H9 (cell line): ENCODE measurements around the gene CCDC192. TPM values are rescaled to one million over a fixed set of nuclear protein-coding genes. Genes with fewer than 3 reads are reported as not detected.

Source experiments
- DNase-seq: peaks from one replicate; pipeline ENCODE4 v3.0.0-alpha.2; 2017
- H2AFZ ChIP-seq: one replicate; pipeline ENCODE4 v1.6.1; 2013; ENCODE audit warnings: mild to moderate bottlenecking, low read length, control low read depth, moderate library complexity
- H2AK5ac ChIP-seq: 2 replicates; pipeline ENCODE4 v1.6.1; 2013; ENCODE audit warnings: low read length, control low read depth, mixed read lengths; ENCODE audit not compliant: insufficient read length
- H2BK120ac ChIP-seq: one replicate; pipeline ENCODE4 v1.6.1; 2013; ENCODE audit warnings: low read depth, mild to moderate bottlenecking, low read length, control low read depth, inconsistent platforms; ENCODE audit not compliant: poor library complexity, severe bottlenecking
- H2BK12ac ChIP-seq: 2 replicates; pipeline ENCODE4 v1.6.1; 2013; ENCODE audit warnings: low read length, control low read depth, mixed read lengths, low read depth; ENCODE audit not compliant: insufficient read length
- H2BK15ac ChIP-seq: 2 replicates; pipeline ENCODE4 v1.6.1; 2013; ENCODE audit warnings: low read depth, low read length, control low read depth
- H2BK20ac ChIP-seq: one replicate; pipeline ENCODE4 v1.6.1; 2013; ENCODE audit warnings: low read depth, mild to moderate bottlenecking, low read length, control low read depth, inconsistent platforms; ENCODE audit not compliant: poor library complexity, severe bottlenecking
- H2BK5ac ChIP-seq: 2 replicates; pipeline ENCODE4 v1.6.1; 2013; ENCODE audit warnings: low read length, control low read depth, mixed read lengths; ENCODE audit not compliant: insufficient read length
- H3K14ac ChIP-seq: 2 replicates; pipeline ENCODE4 v1.6.1; 2013; ENCODE audit warnings: low read length, control low read depth; ENCODE audit not compliant: insufficient read depth
- H3K18ac ChIP-seq: 2 replicates; pipeline ENCODE4 v1.6.1; 2013; ENCODE audit warnings: low read depth, mild to moderate bottlenecking, mixed read lengths, low read length, control low read depth; ENCODE audit not compliant: insufficient read length
- H3K23ac ChIP-seq: 2 replicates; pipeline ENCODE4 v1.6.1; 2013; ENCODE audit warnings: low read length, control low read depth, mixed read lengths, low read depth; ENCODE audit not compliant: insufficient read length
- H3K23me2 ChIP-seq: 2 replicates; pipeline ENCODE4 v1.6.1; 2013; ENCODE audit warnings: low read depth, mild to moderate bottlenecking, mixed read lengths, low read length, control low read depth; ENCODE audit not compliant: insufficient read length, poor library complexity, severe bottlenecking
- H3K27ac ChIP-seq: 2 replicates; pipeline ENCODE4 v1.5.1; 2013; ENCODE audit warnings: low read length, control low read depth, mixed read lengths, low read depth; ENCODE audit not compliant: insufficient read length
- H3K27me3 ChIP-seq: 2 replicates; pipeline ENCODE4 v1.6.1; 2013; ENCODE audit warnings: low read length, control low read depth, inconsistent platforms; ENCODE audit not compliant: insufficient read depth
- H3K4ac ChIP-seq: 2 replicates; pipeline ENCODE4 v1.6.1; 2013; ENCODE audit warnings: low read depth, mild to moderate bottlenecking, control low read depth, inconsistent platforms, low read length, moderate library complexity
- H3K4me1 ChIP-seq: 2 replicates; pipeline ENCODE4 v1.6.1; 2013; ENCODE audit warnings: low read length, control low read depth, inconsistent platforms; ENCODE audit not compliant: insufficient read depth
- H3K4me2 ChIP-seq: 2 replicates; pipeline ENCODE4 v1.6.1; 2013; ENCODE audit warnings: low read length, control low read depth, mixed read lengths; ENCODE audit not compliant: insufficient read length, insufficient read depth
- H3K56ac ChIP-seq: 2 replicates; pipeline ENCODE4 v1.6.1; 2013; ENCODE audit warnings: low read depth, mild to moderate bottlenecking, mixed read lengths, low read length, control low read depth; ENCODE audit not compliant: insufficient read length
- H3K79me1 ChIP-seq: 2 replicates; pipeline ENCODE4 v1.6.1; 2013; ENCODE audit warnings: low read depth, mild to moderate bottlenecking, moderate library complexity, low read length, control low read depth, inconsistent platforms; ENCODE audit not compliant: insufficient read depth, poor library complexity, severe bottlenecking
- H3K79me2 ChIP-seq: 2 replicates; pipeline ENCODE4 v1.6.1; 2013; ENCODE audit warnings: low read length, control low read depth, inconsistent platforms; ENCODE audit not compliant: insufficient read depth
- H3K9ac ChIP-seq: 2 replicates; pipeline ENCODE4 v1.6.1; 2013; ENCODE audit warnings: low read length, control low read depth, mixed read lengths; ENCODE audit not compliant: insufficient read length; ENCODE audit errors: extremely low read depth
- H3K9me3 ChIP-seq: one replicate; pipeline ENCODE4 v1.6.1; 2013; ENCODE audit warnings: low read depth, low read length, inconsistent platforms; ENCODE audit not compliant: control insufficient read depth
- H3T11ph ChIP-seq: one replicate; pipeline ENCODE4 v1.6.1; 2013; ENCODE audit warnings: mild to moderate bottlenecking, low read length, control low read depth, inconsistent platforms
- H4K20me1 ChIP-seq: one replicate; pipeline ENCODE4 v1.6.1; 2013; ENCODE audit not compliant: control insufficient read depth, insufficient read length, insufficient read depth
- H4K5ac ChIP-seq: 2 replicates; pipeline ENCODE4 v1.6.1; 2013; ENCODE audit warnings: low read depth, mild to moderate bottlenecking, mixed read lengths, low read length, control low read depth; ENCODE audit not compliant: insufficient read length
- H4K8ac ChIP-seq: replicated peaks from 2 replicates; pipeline ENCODE4 v1.6.1; 2013; ENCODE audit warnings: low read length, control low read depth, mixed read lengths, low read depth; ENCODE audit not compliant: insufficient read length
- H4K91ac ChIP-seq: 2 replicates; pipeline ENCODE4 v1.6.1; 2013; ENCODE audit warnings: low read depth, mild to moderate bottlenecking, moderate library complexity, mixed read lengths, low read length, control low read depth; ENCODE audit not compliant: insufficient read length
- H3K27ac Mint-ChIP-seq, 3 experiments: 2 replicates in 2 of 3; 3 replicates in 1 of 3; pipeline ENCODE4 v1.8.0; 2020 to 2021; ENCODE audit warnings: mixed read lengths in 3 of 3, mild to moderate bottlenecking in 1 of 3, moderate library complexity in 1 of 3
- H3K27me3 Mint-ChIP-seq: 2 replicates; pipeline ENCODE4 v1.8.0; 2021; ENCODE audit warnings: low read depth, mild to moderate bottlenecking, moderate library complexity, mixed read lengths
- H3K36me3 Mint-ChIP-seq, 3 experiments: 2 replicates in 2 of 3; 3 replicates in 1 of 3; pipeline ENCODE4 v1.8.0; 2020 to 2021; ENCODE audit warnings: low read depth in 3 of 3, mixed read lengths in 3 of 3; ENCODE audit not compliant: insufficient read depth in 1 of 3
- H3K4me1 Mint-ChIP-seq, 2 experiments: 2 replicates each; pipeline ENCODE4 v1.8.0; 2020; ENCODE audit warnings: mixed read lengths in 2 of 2
- H3K4me3 Mint-ChIP-seq, 2 experiments: 2 replicates in 1 of 2; 3 replicates in 1 of 2; pipeline ENCODE4 v1.8.0; 2020 to 2021; ENCODE audit warnings: mild to moderate bottlenecking in 2 of 2, mixed read lengths in 2 of 2, moderate library complexity in 1 of 2
- H3K9me3 Mint-ChIP-seq, 2 experiments: 2 replicates in 1 of 2; 3 replicates in 1 of 2; pipeline ENCODE4 v1.8.0; 2020; ENCODE audit warnings: mild to moderate bottlenecking in 2 of 2, mixed read lengths in 2 of 2, moderate library complexity in 1 of 2
- CTCF ChIP-seq: fragments of 200-600 bp; sonication (generic); conservative IDR thresholded peaks from 3 replicates; pipeline ENCODE4 v1.8.0; 2021; ENCODE audit warnings: antibody characterized with exemption, mild to moderate bottlenecking
- WGBS: extraction: QIAGEN DNeasy Blood & Tissue Kit; methylation state at CpG from one replicate; pipeline ENCODE4 v1.1.7; 2013; ENCODE audit warnings: missing lambda C conversion rate, low lambda C conversion rate, mixed read lengths; ENCODE audit not compliant: insufficient read length; ENCODE audit errors: extremely low coverage; 5-methylcytosine and 5-hydroxymethylcytosine counted together
- total RNA-seq: library from RNA; stranded (reverse); gene quantifications from 2 replicates; pipeline ENCODE4 v1.2.1, GENCODE V29; 2021

CCDC192 gene
- total RNA-seq, 1 experiment from 2014 or later: not detected

- Histone ChIP-seq H3K27me3 (no peaks in the 10 kb centered on the region), H3K4ac (no peak overlapping the region), H3K23me2 (no peaks in the 10 kb centered on the region), H3K27ac (no peak overlapping the region), H3K4me1 (no peaks in the 10 kb centered on the region), H3K4me2 (no peak overlapping the region), H3K56ac (no peak overlapping the region), H3K79me1 (no peaks in the 10 kb centered on the region), H4K8ac (no peak overlapping the region), H3K18ac (no peak overlapping the region), H4K5ac (no peak overlapping the region), H3T11ph (no peak overlapping the region), H4K91ac (no peak overlapping the region), H3K79me2 (no peaks in the 10 kb centered on the region), H2BK15ac (no peak overlapping the region), H4K20me1 (no peaks in the 10 kb centered on the region), H2BK20ac (no peak overlapping the region), H2BK5ac (no peak overlapping the region), H3K14ac (no peak overlapping the region), H2AK5ac (no peak overlapping the region), H2BK120ac (no peak overlapping the region), H3K9ac (no peak overlapping the region), H2AFZ (no peak overlapping the region), H3K9me3 (no peaks in the 10 kb centered on the region), H2BK12ac (no peak overlapping the region), H3K23ac (no peak overlapping the region)
- H3K9me3 Mint-ChIP-seq: no peaks in the 10 kb centered on the region
- H3K4me1 Mint-ChIP-seq: no peaks in the 10 kb centered on the region
- DNase-seq: no peak
- no CpG with 5 or more reads among the region's 1 CpG for WGBS
- no peak for TF ChIP-seq CTCF
- H3K4me3 Mint-ChIP-seq: no peak overlapping the region
- no peaks in the 10 kb centered on the region for H3K36me3 Mint-ChIP-seq
- H3K27ac Mint-ChIP-seq: no peak overlapping the region
- H3K27me3 Mint-ChIP-seq: no peaks in the 10 kb centered on the region
Measured at GRCh38 chr5:127970081-127970480, 266.9 kb downstream of the CCDC192 start.
